GM12892 (cell line): ENCODE data around the gene AKAIN1.

Source experiments
- POLR2A ChIP-seq: IDR thresholded peaks from 2 replicates; pipeline ENCODE4 v1.6.1; 2011; ENCODE audit warnings: low read depth, low read length, control low read depth
- POLR2AphosphoS5 ChIP-seq: IDR thresholded peaks from 2 replicates; pipeline ENCODE4 v1.6.1; 2011; ENCODE audit warnings: low read depth, low read length, control low read depth
- TAF1 ChIP-seq: IDR thresholded peaks from 2 replicates; pipeline ENCODE4 v1.6.1; 2011; ENCODE audit warnings: low read depth, mild to moderate bottlenecking, control low read depth, low read length, borderline replicate concordance

DNA sequence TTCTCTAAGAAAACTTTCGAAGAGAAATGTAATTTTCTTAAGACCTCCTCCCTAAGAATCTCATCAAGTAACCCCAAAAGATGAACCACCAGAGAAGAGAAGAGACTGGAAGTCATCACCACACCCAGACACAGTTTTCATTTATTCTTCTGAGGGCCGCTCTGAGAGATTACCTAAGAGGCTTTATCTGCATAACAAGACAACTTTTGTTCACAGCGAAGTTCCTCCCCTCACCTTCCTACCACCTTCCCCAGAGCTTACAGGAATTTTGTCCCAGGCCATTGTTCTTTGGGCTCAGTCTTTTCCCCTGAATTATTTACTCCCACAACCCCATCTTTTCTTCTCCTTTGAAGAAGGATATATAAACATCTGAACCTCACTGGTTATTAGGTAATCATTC is 92.8 kb downstream of the AKAIN1 start:
- TF ChIP-seq POLR2A, result no peak
- no peak for TF ChIP-seq POLR2AphosphoS5
- TF ChIP-seq TAF1, result no peak
